Measurements from ENCODE around the gene NIT1.

The NIT1 gene

DNA sequence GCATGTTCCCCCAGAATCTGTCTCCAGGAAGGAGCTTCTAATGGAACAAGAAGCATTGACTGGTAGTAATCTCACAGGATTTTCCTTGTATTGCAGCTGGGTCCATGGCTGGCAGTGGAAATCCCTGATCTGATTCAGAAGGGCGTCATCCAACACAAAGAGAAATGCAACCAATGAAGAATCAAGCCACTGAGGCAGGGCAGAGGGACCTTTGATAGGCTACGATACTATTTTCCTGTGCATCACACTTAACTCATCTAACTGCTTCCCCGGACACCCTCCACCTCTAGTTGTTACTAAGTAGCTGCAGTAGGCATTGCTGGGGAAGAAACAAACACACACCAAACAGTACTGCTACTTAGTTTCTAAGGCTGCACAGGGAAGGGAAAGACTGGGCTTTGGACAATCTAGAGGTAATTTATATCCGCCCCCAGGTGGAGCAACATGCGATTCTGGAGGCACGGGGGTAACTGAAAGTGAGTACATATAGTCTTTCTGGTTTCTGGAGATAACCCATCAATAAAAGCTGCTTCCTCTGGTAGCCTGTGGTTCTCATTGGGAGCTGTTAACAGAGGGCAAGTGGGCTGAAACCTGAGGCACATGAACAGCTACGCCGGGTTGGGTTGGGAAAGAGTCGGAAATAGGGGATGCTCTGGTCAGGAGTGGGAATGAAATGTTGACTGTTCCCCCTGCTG is 40.6 kb downstream of the NIT1 start:
- no peak for DNase-seq

- peak; percentile 90 for DNase-seq
Observed at GRCh38 chr1:161159087-161159912, 41.4 kb downstream of the NIT1 start, which contains the start of gene USP21. TSS of gene USP21 (plus strand) at chr1:161159500. CDS start at chr1:161160641, 1,141 bp downstream.

DNA sequence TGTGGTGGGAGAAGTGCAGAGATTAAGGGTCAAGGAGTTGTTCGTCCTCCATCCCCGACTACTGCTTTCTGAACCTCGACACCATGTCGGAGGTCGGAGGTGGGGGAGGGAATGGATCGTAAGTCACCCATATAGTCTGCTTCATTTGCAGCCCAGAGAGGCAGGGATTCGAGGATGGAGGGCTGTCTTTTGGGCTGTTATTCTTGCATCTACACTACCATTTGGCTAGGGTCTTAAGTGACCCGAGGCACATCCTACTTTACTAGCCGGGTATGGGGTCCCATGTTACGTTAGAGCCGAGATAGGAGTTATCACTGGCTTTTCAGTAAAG is 42.0 kb downstream of the NIT1 start:
- no peak for DNase-seq

DNA sequence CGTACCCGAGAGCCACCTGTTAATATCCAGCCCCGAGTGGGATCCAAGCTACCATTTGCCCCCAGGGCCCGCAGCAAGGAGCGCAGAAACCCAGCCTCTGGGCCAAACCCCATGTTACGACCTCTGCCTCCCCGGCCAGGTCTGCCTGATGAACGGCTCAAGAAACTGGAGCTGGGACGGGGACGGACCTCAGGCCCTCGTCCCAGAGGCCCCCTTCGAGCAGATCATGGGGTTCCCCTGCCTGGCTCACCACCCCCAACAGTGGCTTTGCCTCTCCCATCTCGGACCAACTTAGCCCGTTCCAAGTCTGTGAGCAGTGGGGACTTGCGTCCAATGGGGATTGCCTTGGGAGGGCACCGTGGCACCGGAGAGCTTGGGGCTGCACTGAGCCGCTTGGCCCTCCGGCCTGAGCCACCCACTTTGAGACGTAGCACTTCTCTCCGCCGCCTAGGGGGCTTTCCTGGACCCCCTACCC is 42.8 kb downstream of the NIT1 start:
- DNase-seq = no peak

DNA sequence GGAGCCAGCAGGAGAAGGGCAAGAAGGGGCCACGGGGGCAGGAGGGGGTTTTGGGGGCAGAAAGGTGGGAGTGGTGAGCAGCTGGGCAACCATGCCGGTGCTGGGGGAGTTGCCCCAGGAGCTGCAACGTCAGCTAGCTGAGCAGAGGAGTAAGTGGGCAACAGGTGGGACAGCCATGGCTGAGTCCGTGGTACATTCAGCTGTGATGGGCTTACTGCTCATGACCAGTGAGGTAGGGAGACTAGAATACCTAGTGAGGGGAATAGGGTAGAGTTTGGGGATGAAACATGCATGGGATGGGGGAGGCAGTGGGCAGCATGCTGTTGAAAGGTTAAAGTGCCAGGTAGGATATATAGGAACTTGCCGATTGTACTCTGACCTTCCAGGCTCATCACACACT is 43.7 kb downstream of the NIT1 start:
- DNase-seq = no peak

DNA sequence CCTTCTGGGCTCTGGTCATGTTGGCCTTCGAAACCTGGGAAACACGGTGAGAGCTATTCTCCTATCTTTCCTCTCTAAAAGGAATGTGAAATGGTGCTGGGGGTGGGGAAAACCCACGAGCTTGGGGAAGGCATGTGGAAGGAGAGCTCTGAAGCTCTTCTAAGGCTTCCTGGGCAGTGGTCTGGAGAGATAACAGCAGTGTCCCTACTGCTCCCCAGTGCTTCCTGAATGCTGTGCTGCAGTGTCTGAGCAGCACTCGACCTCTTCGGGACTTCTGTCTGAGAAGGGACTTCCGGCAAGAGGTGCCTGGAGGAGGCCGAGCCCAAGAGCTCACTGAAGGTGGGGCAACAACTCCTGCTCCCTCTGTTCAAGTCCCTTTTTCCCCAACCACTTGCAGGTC is 44.1 kb downstream of the NIT1 start:
- DNase-seq = no peak

DNA sequence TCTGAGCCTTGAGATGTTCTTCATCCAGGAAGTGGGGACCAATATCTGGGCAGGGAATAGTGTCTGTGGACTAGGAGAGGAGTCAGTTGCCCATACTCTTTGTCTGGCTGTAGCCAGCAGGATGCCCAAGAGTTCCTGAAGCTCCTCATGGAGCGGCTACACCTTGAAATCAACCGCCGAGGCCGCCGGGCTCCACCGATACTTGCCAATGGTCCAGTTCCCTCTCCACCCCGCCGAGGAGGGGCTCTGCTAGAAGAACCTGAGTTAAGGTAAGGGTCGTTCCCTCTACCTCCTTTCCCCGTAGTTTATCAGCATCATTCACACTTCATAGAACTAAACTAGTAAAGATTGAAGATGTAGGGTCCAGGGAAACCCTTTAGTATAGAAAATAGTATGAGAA is 44.9 kb downstream of the NIT1 start:
- DNase-seq = no peak

GRCh38 chr1:161163793-161164192 is 45.9 kb downstream of the NIT1 start:
- no peak for DNase-seq

DNA sequence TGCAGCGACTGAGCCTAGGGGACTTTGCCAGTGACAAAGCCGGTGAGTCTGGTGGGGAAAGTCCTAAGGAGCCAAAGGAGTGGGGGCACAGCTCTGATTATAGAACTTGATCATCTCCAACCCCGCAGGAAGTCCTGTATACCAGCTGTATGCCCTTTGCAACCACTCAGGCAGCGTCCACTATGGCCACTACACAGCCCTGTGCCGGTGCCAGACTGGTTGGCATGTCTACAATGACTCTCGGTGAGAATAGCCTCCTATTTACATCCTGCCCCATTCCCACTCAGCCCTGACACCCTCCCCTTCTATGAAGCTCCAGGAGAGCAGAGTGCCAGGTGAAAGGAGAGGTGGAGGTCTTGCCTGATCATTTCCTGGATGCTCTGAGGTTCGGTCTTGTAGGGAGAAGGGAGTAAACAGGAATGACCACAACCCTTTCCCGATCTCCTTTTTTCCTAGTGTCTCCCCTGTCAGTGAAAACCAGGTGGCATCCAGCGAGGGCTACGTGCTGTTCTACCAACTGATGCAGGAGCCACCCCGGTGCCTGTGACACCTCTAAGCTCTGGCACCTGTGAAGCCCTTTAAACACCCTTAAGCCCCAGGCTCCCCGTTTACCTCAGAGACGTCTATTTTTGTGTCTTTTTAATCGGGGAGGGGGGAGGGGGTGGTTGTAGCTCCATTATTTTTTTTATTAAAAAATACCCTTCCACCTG is 47.2 kb downstream of the NIT1 start:
- no peak for DNase-seq

DNA sequence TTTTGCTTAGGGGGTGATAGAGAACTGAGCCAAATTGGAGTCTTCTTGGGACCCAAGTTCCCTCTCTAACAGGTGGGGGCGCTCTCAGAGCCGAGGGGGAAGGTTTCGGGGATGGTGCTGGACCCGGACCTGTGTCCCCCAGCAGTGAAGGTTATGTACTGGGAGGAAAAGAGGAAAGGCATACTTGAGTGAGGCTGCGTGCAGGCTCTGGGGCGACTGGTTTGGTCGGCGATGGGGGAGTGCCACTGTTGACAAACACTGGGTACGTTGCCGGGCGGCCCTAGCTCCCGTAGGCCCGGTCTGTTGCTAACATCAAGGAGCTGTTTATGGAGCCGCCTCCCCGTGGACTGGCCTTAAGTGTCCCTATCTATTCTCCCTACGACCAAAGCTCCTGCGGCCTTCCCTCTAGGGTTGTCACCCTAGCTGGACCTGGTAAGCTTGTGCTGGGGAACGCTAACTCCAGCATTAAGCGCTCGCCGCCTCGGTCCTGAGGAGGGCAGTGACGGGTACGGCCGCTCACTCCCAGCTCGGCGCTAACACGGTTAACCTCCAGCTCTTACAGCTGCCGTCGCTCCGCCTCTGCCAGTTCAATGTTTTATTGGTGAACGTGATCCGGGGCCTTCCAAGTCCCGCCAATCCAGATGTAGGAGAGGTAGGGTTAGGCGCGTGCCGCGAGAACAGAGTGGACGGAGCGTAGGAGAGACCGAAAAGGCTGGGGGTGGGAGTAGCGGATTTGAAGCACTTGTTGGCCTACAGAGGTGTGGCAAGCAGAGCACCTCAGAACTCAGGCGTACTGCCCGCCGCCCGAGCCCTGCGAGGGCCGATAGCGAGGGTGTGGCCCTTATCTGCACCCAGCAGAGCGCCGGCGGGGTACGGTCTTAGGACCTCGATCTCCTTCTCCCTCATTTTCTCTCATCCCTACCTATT is 48.1 kb downstream of the NIT1 start, which contains the start of gene PPOX:
Gene PPOX, plus strand, starts transcription at position 685 of the 927 bp plus-strand sequence. CDS start 422 bp downstream, outside the sequence.
- peak; percentile 82 for DNase-seq

DNA sequence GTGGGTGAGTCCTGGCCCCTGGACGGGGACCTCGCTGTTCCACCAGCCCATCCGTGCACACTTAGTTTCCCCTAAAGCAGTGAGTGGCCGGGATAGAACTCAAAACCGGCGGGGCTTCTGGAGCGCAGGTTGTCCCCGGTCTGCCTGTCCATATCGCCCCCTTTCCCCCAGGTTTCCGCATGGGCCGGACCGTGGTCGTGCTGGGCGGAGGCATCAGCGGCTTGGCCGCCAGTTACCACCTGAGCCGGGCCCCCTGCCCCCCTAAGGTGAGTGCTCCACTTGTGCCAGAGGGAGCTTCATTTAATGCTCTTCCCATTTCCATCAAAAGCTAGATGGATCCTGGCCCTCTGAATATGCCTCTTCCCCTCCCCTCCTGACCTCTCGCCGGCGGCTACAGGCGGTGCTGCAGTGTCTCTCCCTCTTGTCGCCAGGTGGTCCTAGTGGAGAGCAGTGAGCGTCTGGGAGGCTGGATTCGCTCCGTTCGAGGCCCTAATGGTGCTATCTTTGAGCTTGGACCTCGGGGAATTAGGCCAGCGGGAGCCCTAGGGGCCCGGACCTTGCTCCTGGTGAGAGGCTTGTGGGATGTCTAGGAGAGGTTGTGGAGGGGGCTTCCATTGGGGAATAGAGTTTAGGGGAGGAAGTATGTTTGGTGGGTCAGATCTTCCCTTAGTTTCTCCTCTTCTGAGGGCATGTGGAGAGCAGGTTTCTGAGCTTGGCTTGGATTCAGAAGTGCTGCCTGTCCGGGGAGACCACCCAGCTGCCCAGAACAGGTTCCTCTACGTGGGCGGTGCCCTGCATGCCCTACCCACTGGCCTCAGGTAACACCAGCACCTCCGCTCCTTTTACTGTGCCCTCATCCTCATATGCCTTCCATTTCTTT is 49.0 kb downstream of the NIT1 start:
- no peak for DNase-seq

DNA sequence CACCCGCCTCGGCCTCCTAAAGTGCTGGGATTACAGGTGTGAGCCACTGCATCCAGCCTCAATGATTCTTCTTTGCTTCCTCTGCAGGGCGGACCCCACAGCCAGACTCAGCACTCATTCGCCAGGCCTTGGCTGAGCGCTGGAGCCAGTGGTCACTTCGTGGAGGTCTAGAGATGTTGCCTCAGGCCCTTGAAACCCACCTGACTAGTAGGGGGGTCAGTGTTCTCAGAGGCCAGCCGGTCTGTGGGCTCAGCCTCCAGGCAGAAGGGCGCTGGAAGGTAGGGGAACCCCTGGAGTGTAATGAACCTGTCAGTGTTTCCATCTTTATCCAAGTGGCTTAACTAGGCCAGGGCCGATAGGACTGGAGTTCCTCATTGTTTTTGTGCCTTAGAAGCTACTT is 51.0 kb downstream of the NIT1 start:
- DNase-seq = no peak
